ENCODE data around the gene TRIM44. TPM values are rescaled to one million over a fixed set of nuclear protein-coding genes. Genes with fewer than 3 reads are reported as not detected.

The TRIM44 gene
- total and polyA plus RNA-seq, 2 donors (not counting 3 experiments of a cell fraction or from before 2014, with no cell fraction given), result 31.7 to 72.0 TPM

GRCh38 chr11:35804451-35805040 lies 142.0 kb downstream of the TRIM44 start:
- FAIRE-seq, result no peak
- ChIA-PET POLR2A (no interaction called here), CTCF (interaction anchor here (11.6 kb wide), 1 partner anchor 17 kb away, joined by 141 read pairs; no protein-coding TSS in a partner anchor)
- Histone ChIP-seq H3K9me3 (replicated peaks; ENCODE audit: control insufficient read depth, insufficient read depth, low read length) (no peaks in the 10 kb centered on the region), H3K4me1 (ENCODE audit: control insufficient read depth, extremely low read depth, insufficient read depth, low read length) (no peaks in the 10 kb centered on the region), H3K9me1 (replicated peaks; ENCODE audit: control insufficient read depth, extremely low read depth, insufficient read depth, low read length) (no peaks in the 10 kb centered on the region), H3K9ac (replicated peaks; ENCODE audit: extremely low read depth, insufficient read depth, low read length) (no peak overlapping the region), H3K27ac (ENCODE audit: insufficient read depth, low read depth, low read length) (no peak overlapping the region), H3K27me3 (ENCODE audit: control insufficient read depth in 2 of 2, insufficient read depth in 2 of 2, low read length in 2 of 2) (no peaks in the 10 kb centered on the region), H2AFZ (ENCODE audit: low read depth, low read length) (no peak overlapping the region), H4K20me1 (replicated peaks; ENCODE audit: control insufficient read depth, extremely low read depth, insufficient read depth, low read length) (no peaks in the 10 kb centered on the region), H3K36me3 (ENCODE audit: control insufficient read depth in 2 of 2, extremely low read depth in 1 of 2, insufficient read depth in 2 of 2, low read length in 2 of 2) (peaks cover 2% of the 10 kb centered on the region in 2 experiments), H3K79me2 (ENCODE audit: control insufficient read depth, insufficient read depth, low read length) (no peaks in the 10 kb centered on the region), H3K4me2 (ENCODE audit: insufficient read depth, low read length) (no peak overlapping the region), H3K4me3 (replicated peaks in 1 of 3; ENCODE audit: insufficient read depth in 1 of 3, low read depth in 1 of 3, low read length in 3 of 3) (no peak overlapping the region)
- TF ChIP-seq GATA2 (IDR thresholded peaks at IDR 0.05; ENCODE audit: insufficient read depth, insufficient read length, low read depth, low read length) (no peak), MYC (IDR thresholded peaks at IDR 0.05; ENCODE audit: low read depth, low read length) (no peak), CTCF (IDR thresholded peaks at IDR 0.05; ENCODE audit: extremely low read depth in 1 of 2, insufficient read depth in 1 of 2, low read depth in 1 of 2, low read length in 2 of 2) (no peak)
- no TSS peak for BruUV-seq (replicated peaks)
- no peak for DNase-seq (ENCODE audit: low read depth, low spot score)
- dilution Hi-C loops (cut with MboI; ENCODE audit: extremely low pct_ligation_motif_present, low sequenced_read_pairs), result loop anchor here (25.0 kb wide), 1 partner anchor 458 kb away; no protein-coding TSS in a partner anchor
- intact Hi-C loops (cut with micrococcal nuclease), result no loop called here

DNA sequence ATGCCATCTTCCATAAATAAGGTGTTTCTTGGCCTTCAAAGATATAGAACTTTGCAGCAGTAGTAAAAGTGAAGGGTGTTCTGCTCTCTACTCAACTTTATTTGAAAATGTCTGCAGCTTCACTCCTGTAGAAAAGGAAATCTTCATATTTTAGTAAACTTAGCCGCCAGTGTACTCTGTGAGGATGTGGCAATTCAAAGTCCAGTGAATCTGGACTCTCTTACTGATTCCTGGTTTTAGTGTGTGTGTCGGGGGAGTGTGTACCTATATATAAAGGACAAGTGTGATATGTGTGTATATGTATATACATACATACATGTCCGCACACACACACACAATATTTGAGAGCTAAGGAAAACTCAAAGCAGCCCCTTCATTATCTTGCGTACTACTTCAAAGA lies 147.0 kb downstream of the TRIM44 start:
- no peaks in the 10 kb centered on the region for H3K27me3 ChIP-seq (ENCODE audit: control insufficient read depth in 2 of 2, insufficient read depth in 2 of 2, low read length in 2 of 2)
- no peaks in the 10 kb centered on the region for H3K79me2 ChIP-seq (ENCODE audit: control insufficient read depth, insufficient read depth, low read length)
- H4K20me1 ChIP-seq (replicated peaks; ENCODE audit: control insufficient read depth, extremely low read depth, insufficient read depth, low read length), result no peaks in the 10 kb centered on the region
- intact Hi-C loops (cut with micrococcal nuclease), result no loop called here
- FAIRE-seq (no peak), DNase-seq (ENCODE audit: low read depth, low spot score) (no peak)
- H3K9me1 ChIP-seq (replicated peaks; ENCODE audit: control insufficient read depth, extremely low read depth, insufficient read depth, low read length), result no peaks in the 10 kb centered on the region
- POLR2A ChIA-PET, result no interaction called here
- no peak overlapping the region for H2AFZ ChIP-seq (ENCODE audit: low read depth, low read length)
- H3K36me3 ChIP-seq (ENCODE audit: control insufficient read depth in 2 of 2, extremely low read depth in 1 of 2, insufficient read depth in 2 of 2, low read length in 2 of 2), result peaks cover 2% of the 10 kb centered on the region in 2 experiments
- H3K9me3 ChIP-seq (replicated peaks; ENCODE audit: control insufficient read depth, insufficient read depth, low read length), result no peaks in the 10 kb centered on the region
- no peaks in the 10 kb centered on the region for H3K4me1 ChIP-seq (ENCODE audit: control insufficient read depth, extremely low read depth, insufficient read depth, low read length)
- no peak overlapping the region for H3K27ac ChIP-seq (ENCODE audit: insufficient read depth, low read depth, low read length)
- no peak overlapping the region for H3K9ac ChIP-seq (replicated peaks; ENCODE audit: extremely low read depth, insufficient read depth, low read length)
- H3K4me2 ChIP-seq (ENCODE audit: insufficient read depth, low read length), result no peak overlapping the region
- CTCF ChIA-PET, result interaction anchor here (0.6 to 3.7 kb wide), 4 partner anchors 12 to 448 kb away, joined by 3 to 29 read pairs (median 3); no protein-coding TSS in a partner anchor
- no TSS peak for BruUV-seq (replicated peaks)
- dilution Hi-C loops (cut with MboI; ENCODE audit: extremely low pct_ligation_motif_present, low sequenced_read_pairs), result loop anchor here (25.0 kb wide), 1 partner anchor 453 kb away; no protein-coding TSS in a partner anchor
- TF ChIP-seq CTCF (IDR thresholded peaks at IDR 0.05; ENCODE audit: extremely low read depth in 1 of 2, insufficient read depth in 1 of 2, low read depth in 1 of 2, low read length in 2 of 2) (no peak), POLR2AphosphoS5 (IDR thresholded peaks at IDR 0.05; ENCODE audit: insufficient read depth, low read depth, low read length) (no peak), POLR2A (IDR thresholded peaks at IDR 0.05; ENCODE audit: low read depth, low read length) (no peak), JUN (IDR thresholded peaks at IDR 0.05; ENCODE audit: borderline replicate concordance, insufficient read depth, insufficient read length, low read depth) (no peak), MAX (IDR thresholded peaks at IDR 0.05; ENCODE audit: insufficient read depth, insufficient read length) (no peak), FOS (IDR thresholded peaks at IDR 0.05; ENCODE audit: borderline replicate concordance, insufficient read depth, low read length) (no peak), GATA2 (IDR thresholded peaks at IDR 0.05; ENCODE audit: insufficient read depth, insufficient read length, low read depth, low read length) (no peak), MYC (IDR thresholded peaks at IDR 0.05; ENCODE audit: low read depth, low read length) (no peak), EZH2 (IDR thresholded peaks at IDR 0.05; ENCODE audit: borderline replicate concordance, low read depth, low read length, severe bottlenecking) (no peak)
- H3K4me3 ChIP-seq (replicated peaks in 1 of 3; ENCODE audit: insufficient read depth in 1 of 3, low read depth in 1 of 3, low read length in 3 of 3), result no peak overlapping the region
